Nasal cavity respiratory epithelium epithelial cell of viscerocranial mucosa (primary cell): ENCODE results near the gene TMEM179. TPM values are rescaled to one million over a fixed set of nuclear protein-coding genes. Genes with fewer than 3 reads are reported as not detected.

Experiments
- total RNA-seq: library from RNA; depleted of rRNA; stranded (reverse); fragments of >200 nt; gene quantifications from 2 replicates; pipeline ENCODE4 v1.2.3, GENCODE V29; 2014

The TMEM179 gene
- not detected in 2 replicates for total RNA-seq

DNA sequence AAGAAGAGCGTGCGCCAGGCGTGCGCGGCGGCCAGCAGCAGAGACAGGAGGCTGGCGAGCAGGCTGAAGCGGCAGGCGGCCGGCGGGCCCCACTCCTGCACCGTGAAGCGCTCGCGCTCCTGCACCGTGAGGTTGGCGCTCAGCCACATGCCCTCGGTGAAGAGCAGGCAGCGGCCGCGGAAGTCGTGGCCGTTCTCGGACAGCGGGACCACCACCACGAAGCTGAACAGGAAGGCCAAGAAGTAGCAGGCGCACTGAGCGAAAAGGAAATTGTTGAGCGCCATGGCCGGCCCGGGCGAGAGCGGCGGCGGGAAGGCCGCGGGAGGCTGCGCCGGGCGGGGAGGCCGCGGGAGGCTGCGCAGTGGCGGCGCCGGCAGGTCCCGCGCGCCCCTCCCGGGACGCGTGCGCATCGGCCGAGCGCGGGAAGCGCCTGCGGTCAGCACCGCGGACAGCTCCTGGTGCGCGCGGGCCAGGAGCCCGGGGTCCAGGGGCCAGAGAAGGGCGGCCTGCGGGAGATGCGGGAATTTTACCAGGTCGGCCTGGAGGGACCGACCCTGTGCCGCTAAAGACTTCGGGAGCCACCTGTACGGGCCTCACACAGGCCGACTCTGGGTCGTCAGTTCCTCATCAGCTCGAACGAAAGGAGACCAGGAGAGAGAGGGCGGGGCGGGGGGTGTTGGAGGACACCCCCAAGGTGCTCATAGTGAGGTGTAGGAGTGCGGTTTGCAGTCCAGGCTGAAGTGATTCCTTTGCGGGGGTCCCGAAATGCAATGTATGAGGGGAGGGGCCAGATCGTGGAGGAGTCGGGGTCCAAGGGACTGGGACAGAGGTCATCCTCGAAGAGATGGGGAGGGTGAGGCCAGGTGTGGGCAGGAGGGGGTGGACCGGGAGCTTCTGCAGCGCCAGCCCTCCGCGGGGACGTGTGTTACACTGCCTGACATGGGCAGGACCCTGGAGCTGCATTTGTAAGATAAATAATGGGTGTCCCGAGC, at the start of gene TMEM179:
TMEM179 (minus strand) TSS at position 315 of the 992 bp plus-strand sequence; CDS start at position 284, 31 bp downstream.

DNA sequence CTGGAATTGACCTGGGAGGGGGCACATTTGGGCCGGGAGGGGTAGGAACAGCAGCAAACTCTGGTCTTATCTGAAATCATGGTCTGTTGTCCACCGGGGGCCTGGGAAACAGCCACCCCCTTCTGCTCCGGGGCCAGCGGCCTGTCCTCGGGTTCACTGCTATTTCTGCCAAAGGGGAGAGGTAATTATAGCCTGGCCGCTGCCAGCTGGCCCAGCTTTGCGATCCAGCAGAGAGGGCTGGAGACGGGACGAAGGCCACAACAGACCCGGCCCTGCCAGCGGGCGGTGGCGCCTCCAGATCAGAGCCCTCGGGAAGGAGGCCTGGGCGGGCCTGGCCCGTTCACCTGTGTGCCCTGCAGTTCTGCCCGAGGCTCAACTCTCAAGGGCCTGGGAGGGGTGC, 25.1 kb downstream of the TMEM179 start, which contains the start of gene C14orf180:
C14orf180 (plus strand) TSS at position 258 of the 400 bp plus-strand sequence. CDS start 6,667 bp downstream, outside the sequence.

Other genes starting within 250 kb of the TMEM179 start
- not detected in 2 replicates for gene C14orf180, start 25.0 kb downstream of the TMEM179 start, total RNA-seq
- 24.3 and 84.5 TPM in 2 replicates for gene INF2, start 84.8 kb upstream of the TMEM179 start, total RNA-seq
- 3.8 and 11.5 TPM in 2 replicates for gene ADSS1, start 119.5 kb upstream of the TMEM179 start, total RNA-seq
- 31.0 and 56.4 TPM in 2 replicates for gene SIVA1, start 148.4 kb upstream of the TMEM179 start, total RNA-seq
- 88.9 and 171 TPM in 2 replicates for gene AKT1, start 191.0 kb upstream of the TMEM179 start, total RNA-seq
- 3.8 and 5.1 TPM in 2 replicates for gene ZBTB42, start 196.3 kb upstream of the TMEM179 start, total RNA-seq